UCSD-AML1 (cell line): ENCODE results near the gene EFNA5.
"Not testable (repeated sequence)": the region's sequence is repeated elsewhere in the genome, so short reads cannot be mapped to it uniquely, and the experiment has no call there.

Source experiments
- DNase-seq: peaks from one replicate; lab custom pipeline; 2025; ENCODE audit not compliant: unreplicated experiment; lab: John Stamatoyannopoulos, UW

Gene EFNA5

GRCh38 chr5:107467137-107467932, 203.4 kb downstream of the EFNA5 start:
- no peak for DNase-seq

GRCh38 chr5:107466233-107466769, 204.4 kb downstream of the EFNA5 start:
- no peak for DNase-seq

DNA sequence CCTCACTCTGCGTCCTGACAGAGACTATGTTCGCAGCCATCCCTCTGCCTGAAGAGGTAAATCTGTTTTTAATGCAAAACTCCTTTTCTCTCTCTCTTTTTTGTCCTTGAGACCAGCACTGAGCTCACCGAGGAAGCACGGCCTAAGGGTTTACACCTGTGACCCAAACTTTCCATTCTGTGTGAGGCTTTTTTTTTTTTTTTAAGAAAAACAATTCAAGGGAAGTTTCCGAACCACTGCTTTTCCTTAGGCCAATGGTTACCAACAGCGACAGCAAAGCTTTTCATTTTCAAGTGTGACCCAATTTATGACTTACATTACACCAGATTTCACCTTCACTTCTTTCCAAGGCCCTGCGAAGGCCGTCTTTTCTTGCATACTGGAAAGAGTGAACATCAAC, 205.9 kb downstream of the EFNA5 start:
- no peak for DNase-seq

DNA sequence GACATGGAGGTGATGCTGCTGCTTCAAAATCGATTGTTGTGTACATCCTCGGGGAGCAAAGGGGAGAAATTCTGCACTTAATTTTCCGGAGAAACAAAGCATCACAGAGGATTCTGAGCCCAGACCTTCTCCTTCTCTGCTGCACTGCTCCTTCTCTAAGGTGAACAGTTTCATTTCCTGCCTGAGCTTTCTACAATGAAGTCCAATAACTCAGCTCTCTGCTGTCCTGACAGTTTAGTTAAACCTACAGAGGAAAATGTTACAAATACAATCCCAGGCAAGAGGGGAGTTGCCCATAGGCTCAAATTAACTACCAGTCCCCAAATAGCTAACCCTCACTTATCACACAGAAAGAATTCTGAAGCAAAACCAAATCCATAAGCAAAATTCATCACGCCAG, 206.3 kb downstream of the EFNA5 start:
- DNase-seq, result no peak

DNA sequence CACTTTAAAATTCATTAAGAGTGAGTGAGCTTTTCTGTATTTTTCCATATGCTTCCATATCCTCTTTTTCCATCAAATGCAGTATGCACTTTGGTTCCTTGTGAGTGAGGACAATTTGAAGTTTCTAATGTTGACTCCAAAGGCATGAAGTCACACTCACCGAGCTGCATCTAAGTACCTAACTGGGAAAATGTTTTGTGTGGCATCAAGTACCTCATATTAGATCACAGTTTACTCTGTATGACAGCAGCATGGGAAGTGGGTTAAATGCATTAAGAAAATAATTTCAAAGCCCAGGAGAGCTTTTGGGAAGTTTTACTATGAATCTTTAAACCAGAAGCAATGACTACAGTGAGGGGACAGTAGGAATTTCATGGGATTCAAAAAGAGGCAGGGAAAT, 207.0 kb downstream of the EFNA5 start:
- no peak for DNase-seq

DNA sequence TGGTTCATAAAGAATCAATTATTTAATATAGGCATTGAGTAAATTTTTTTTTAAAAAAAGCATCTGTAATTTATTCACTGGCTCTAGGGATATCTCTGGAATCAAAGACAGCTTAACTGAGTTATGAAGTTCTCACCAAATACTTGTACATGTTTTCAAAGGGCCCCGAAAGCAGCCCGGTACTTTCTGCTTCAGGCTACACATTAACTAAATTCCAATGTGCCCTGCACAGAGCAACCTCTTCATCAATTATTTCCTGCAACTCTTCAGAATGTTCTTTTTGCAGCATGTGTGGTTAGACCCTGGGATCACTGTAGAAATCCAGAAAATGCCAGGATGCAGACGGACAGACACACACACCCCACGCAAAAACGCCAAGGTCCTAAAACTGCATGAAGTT, 209.0 kb downstream of the EFNA5 start:
- no peak for DNase-seq

GRCh38 chr5:107460789-107461188, 209.9 kb downstream of the EFNA5 start:
- no peak for DNase-seq

DNA sequence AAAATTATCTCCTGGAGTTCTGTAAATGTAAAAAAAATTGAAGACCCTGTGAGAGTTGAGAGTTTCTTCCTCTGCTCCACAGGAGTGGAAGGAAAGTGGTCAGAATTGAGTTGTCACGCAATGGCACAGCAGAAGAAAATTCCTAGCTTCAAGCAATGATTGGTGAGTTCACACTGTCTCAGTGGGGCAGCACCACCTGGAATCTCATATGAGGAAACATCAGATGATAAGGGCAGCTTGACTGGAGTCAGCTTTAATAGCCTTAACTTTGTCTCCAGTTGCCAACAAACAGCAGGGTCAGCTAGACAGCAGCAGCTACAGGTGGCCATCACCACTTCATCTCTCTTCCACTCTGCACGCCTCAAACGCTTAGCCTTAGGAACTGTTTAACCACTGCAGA, 211.1 kb downstream of the EFNA5 start:
- no peak for DNase-seq

- DNase-seq, result no peak
These were observed 212.4 kb downstream of the EFNA5 start for GRCh38 chr5:107458322-107458721.

DNA sequence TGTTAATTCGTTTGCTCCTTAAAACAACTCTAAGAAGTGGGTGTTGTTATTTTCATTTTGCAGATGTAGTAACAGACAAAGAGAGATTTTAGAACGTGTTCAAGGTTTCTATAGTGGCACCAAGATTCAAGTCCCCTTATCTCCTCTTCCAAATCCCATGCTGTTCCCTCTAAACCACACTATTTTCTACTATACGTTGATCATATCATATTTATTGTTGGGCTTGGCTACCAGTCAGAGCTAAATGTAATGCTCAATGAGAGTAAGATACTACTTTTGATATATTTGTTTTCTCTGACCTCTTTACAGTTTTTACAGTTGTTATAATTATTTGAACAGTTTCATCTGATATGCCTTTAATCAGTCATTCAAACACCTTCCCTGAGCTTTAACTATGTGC, 212.9 kb downstream of the EFNA5 start:
- DNase-seq, result no peak

DNA sequence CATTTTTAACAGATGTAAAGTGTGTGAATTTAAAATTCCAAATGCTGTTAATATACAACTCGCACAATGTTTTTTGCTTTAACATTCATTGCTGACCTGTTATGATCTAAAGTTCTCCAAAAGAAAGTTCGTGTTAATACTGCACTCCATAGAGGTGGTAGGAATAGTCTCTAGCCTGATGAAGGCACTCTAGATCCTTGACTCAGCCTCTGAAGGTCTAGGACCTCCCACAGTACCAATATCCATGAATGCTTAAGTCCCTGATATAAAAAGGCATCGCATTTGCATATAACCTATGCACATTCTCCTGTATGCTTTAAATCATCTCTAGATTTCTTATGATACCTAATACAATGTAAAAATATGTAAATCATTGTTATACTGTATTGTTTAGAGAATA, 213.6 kb downstream of the EFNA5 start:
- no peak for DNase-seq

DNA sequence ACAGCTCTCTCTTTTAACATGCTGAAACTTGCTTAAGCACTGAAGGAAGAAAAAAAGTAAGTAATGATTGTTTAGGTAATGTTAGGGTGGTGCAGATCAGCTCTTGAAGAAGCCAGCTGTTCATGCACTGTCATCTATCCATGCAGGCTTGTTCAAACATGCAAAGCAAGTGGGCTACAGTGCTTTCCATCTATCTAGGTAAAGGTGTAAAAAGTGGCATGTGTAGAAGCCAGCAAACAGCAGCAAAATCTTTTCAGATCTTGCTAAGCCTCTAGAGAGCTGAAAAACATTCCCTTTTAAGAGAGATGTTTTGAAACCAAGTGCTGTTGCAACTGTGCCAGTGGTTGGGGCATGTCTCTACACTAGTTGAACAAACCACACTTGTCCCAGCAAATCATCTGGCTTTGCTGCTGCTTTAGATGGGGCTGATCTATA, 214.4 kb downstream of the EFNA5 start:
- DNase-seq, result no peak

DNA sequence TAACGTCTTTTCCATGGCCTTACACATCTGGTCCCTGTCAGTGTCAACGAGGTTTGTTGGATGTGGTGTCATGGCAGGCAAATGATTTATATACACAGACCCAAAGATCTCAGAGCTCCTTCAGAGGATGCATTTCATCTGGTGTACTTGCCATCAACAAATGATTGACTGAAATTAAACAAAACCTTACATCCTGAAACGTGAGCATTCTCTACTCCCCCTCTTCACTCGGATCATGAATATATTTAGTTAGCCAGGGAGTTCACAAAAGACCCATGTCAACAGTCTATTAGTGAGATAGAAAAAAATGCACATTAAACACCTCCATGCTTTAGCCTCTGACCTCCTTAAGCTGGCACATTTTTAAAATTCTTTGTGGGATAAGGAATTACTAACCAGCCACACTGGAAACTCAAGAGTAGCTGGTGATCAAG, 215.6 kb downstream of the EFNA5 start:
- DNase-seq, result no peak

GRCh38 chr5:107451827-107452226, 218.9 kb downstream of the EFNA5 start:
- not testable (repeated sequence) for DNase-seq

DNA sequence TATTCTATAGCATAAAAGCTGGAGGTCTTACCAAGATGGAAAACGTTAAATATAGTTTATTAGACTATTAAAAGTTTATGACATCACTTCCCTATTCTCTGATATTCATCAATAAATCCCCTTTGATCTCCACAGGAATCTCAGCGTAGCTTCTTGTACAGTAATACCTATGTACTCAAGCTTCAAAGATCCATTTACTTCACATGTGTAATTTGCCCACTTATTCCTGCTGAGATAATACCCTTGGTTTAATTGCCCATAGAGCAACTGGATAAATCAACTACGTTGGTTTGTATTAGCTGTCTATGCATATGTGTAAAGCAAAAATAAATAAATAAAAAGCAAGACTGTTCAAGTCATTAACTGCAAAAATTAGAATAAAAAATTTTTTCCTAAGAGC, 219.7 kb downstream of the EFNA5 start:
- no peak for DNase-seq

- no peak for DNase-seq
These were observed 220.2 kb downstream of the EFNA5 start for GRCh38 chr5:107450531-107450930.

DNA sequence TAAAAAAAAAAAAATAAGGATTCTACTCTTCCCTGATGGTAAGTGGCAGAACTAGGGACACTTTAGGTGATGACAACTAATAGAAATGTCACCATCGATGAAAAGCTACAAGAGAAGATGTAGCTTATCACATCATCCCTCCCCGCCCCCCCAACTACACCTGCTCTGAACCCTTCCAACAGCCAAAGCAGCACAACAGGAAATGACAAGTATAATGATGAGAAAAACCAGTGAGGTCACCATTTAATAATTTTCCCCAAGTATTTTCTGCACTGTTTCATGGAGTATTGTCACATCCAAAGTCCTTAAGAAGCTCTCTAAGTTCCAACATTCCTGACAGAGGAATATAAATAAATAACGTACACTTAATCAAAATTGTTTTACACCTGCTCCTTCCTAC, 221.4 kb downstream of the EFNA5 start:
- no peak for DNase-seq

DNA sequence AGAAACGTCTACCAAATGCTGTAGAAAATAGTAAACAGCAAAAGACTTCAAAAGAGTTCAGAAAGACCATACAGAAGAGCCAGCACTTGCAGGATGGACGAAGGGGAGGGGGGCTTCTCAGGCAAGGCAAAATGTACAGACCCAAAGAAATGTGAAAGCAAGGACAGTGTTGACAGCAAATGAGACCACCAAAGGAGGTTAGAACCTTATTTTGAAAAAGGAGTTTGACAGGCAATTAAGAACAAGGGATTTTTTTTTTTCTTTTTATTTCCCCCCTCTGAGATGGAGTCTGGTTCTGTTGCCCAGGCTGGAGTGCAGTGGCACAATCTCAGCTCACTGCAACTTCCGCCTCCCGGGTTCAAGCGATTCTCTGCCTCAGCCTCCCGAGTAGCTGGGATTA, 223.2 kb downstream of the EFNA5 start:
- DNase-seq, result no peak

- DNase-seq, result no peak
These were observed 223.8 kb downstream of the EFNA5 start for GRCh38 chr5:107446972-107447371.

- no peak for DNase-seq
These were observed 226.4 kb downstream of the EFNA5 start for GRCh38 chr5:107444300-107444699.

DNA sequence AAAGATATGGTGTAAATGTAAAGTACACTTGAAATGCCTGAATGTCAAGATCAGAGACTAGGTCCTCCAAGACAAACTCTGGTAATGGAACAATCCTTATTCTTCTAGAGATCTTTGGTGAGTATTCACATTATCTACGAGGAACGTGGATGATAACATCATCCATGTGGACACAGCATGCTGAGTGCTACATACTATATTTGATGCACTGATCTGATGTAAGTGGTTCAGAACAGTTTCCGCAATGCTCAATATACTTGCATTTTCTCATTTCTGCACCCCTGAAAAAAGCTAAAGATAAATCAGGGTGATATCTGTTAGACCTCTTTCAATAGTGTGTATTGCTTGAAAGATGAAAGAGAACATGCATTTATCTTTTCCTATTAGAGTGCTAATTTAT, 226.8 kb downstream of the EFNA5 start:
- no peak for DNase-seq

DNA sequence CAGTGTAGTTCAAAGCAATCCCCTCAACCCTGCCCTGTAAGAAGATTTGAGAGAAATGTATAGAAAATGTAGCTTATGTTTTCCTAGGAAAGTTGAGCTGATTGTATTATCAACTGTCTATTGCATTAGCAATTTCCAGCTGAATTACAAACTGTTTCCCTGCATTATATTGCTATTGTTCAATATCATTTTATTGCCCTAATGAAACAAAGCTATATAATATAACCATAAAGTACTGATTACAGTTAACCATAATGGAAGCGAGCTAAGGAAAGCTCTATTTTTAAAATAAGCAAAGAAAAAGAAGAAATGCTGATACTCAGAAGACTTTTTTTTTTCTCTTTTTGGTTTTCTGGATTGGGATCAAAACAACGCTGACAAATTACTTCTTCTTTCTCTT, 228.3 kb downstream of the EFNA5 start:
- DNase-seq, result no peak

DNA sequence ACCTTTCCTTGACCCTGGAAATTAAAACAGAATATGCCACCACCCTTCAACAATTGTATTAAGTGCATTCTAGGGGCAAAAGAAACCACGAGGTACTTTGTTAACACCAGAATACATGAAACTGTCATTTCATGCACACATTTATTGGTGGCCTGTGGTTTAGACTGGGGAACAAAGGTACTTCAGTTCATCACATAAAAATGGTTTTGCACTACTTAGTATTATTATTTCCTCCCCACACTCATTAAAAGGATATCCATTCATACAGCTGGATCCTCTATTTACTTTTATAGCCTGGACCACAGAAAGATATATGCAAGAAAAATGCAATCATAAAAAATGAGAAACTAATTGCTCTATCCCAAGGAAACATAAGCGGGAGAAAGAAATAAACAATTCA, 230.9 kb downstream of the EFNA5 start:
- DNase-seq, result no peak
